NCI-H1417 treated with DMSO at 0.1 percent for 48 hours (cell line): Measurements from ENCODE around the gene PPP3CA.

Experiments
- DNase-seq: peaks from one replicate; lab custom pipeline; 2025; lab: John Stamatoyannopoulos, UW

Gene PPP3CA

DNA sequence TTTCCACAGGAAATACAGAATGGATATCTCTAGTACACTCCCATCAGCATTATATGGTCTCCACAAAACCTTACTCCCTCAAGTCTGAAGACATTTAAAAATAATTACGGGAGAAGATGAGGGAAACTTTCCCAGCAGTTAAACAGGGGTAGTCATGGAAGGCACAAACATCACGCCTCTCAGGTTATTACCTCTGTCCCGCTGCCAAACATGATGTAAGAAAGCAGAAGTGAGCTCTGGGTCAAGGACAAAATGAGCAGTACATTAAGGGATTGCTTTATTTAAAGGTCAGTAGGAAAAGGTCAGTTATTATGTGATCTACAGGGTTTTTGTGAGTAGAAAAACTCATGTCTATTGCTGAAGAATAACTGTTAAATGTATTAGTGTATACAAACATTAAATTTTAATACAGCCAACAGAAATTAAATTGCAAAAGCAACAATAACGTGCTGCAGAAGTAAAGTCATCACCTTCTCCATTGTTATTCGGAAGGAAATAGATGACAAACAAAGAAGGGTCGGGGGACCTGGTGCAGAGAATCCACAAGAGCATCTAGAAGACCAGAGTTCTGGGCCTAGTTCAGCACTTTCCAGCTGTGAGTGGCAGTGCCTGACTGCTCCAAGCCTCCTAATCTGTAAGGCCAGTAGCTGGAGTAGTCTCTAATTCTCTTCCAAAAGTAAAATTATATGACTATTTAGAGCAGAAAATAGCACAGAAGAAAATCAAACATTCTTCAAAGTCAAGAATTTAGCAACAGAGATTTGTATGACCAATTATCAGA lies 171.2 kb downstream of the PPP3CA start:
- DNase-seq, result no peak

DNA sequence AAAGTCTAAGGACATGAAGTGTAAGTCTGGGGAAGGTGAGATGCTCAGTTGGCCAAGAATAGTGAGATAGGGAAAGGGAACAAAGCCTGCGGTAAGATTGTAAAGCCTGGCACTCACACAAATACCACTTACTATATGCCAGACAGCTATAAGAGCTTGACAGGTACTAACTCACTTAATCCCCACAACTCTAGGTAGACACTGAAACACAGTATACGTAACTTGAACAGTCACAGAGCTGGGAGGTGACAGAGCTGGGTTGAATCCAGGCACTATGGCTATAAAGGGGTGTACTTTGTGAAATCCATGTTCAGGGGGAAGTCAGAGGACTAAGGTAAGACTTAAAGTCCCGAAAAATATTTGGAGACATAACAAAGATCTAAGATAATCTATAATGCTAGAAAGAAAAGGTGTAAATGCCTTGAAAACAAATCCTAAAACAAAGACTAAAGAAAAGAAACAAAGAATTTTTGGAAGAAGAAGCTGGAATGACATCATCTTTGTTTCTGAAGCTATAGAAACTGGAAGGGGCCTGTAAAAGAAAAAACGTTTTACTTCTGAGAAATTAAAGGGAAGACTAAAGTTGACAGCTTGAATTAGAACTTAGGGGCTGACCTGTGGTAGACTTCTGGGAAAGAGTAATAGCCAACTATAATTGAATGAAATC lies 172.5 kb downstream of the PPP3CA start:
- DNase-seq, result no peak

- no peak for DNase-seq
Observed at GRCh38 chr4:101172369-101172768, 175.0 kb downstream of the PPP3CA start.

GRCh38 chr4:101171747-101172146 lies 175.6 kb downstream of the PPP3CA start:
- no peak for DNase-seq

- peak; percentile 71 for DNase-seq
Observed at GRCh38 chr4:101169044-101170014, 178.0 kb downstream of the PPP3CA start.

DNA sequence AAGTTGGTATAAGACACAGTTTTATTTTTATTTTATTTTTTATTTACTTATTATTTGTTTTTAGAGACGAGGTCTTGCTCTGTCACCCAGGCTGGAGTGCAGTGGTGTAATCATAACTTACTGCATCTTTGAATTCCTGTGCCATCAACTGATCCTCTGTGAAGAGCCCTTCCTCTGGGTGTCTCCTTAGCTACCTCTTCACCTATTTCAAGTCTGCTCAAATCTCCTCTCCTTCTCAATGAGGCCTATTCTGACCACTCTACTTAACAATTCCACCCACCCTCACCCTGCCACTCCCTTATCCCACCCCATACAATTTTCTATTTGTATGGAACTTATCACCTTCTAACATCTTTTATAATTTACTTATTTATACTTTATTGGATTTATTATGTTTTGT lies 183.4 kb downstream of the PPP3CA start:
- DNase-seq, result no peak

DNA sequence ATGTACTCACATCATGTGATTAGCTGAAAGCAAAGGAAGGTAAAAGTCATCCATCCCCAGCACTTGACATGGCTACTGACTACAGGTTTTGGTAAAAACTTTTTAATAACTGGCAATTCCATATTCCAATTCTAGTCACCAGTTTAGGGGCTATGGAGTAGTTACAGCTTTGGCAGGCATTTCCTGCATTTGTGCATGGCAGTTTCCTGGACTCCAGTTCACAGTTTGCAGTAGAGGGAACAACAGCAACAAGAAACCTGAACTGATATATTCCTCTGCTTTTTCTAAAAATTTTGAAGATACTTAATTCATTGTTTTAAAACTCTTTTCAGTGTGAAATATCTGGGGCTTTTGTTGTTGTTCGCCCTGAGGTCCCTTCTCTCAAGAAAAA lies 184.3 kb downstream of the PPP3CA start:
- no peak for DNase-seq

GRCh38 chr4:101160792-101161592 lies 186.3 kb downstream of the PPP3CA start:
- no peak for DNase-seq

DNA sequence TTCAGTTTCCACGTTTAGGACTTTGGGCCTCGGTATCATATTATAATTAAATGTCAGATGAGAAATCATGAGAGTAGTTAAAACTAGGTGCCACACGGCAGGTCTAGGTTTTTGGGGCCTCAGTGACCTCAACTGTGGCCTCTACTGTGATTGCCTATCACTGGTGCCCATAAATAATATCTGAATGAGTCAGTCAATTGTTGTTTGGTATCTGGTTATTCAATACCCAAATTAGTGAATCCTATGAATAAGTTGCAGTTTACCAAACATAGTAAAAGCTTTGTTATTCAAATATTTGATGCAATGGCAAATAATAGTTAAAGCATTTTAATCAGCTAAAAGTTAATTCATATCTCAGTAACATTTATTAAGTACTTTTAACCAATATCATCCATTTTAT lies 188.8 kb downstream of the PPP3CA start:
- DNase-seq, result no peak

DNA sequence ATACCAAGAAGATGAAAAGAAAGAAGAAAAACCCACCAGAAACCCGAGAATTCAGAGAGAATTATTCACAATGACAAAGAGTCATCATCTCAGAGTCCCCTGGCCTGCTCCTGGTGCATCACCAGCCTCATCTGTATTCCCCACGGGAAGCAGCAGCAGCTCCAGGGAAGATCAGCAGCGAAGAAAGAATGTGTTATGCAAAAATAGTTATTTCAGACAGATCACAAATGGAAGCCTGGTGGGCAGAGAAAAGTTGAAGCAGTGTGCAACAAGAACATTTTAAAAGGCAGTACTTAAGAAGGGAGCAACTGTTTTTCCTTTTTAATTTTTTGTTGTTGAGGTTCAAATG lies 189.2 kb downstream of the PPP3CA start:
- DNase-seq, result no peak

- no peak for DNase-seq
Observed at GRCh38 chr4:101157415-101158133, 189.8 kb downstream of the PPP3CA start.

- no peak for DNase-seq
Observed at GRCh38 chr4:101156619-101157310, 190.6 kb downstream of the PPP3CA start.

DNA sequence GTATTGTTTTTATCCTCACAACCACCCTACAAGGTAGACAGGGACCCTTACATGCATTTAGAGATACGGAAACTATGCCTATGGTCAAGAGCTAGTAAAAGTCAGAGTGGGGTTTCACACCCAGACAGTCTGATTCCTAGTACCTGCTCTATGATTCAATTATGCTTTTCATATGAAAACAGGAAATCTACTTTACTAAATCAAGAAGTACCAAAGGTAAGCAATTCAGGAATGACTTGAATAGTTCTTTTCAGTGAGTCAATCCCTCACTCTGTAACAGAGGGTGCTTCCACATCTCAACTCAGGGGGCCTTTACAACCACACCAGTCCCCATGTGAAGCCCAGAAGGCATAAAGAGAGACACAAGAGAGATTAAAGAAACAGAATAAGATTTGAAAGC lies 191.4 kb downstream of the PPP3CA start:
- no peak for DNase-seq

DNA sequence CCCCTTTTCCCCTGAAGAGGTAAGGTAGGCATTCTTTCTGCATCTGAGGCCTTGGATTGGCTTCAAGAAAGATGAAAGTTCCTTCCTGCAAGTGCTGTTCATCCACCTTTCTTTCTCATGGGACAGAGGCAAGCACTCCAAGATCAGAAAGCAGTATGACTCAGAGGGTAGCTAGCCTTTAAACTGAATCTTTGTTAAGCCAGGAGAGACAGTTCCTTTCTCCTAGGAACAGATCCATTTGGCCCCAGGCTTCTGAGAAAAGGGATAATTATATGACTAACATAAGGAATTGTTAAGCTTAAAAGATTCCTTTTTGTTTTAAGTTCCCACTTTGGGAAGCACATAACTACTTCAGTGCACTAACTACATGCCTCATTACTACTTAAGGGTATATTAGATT lies 192.0 kb downstream of the PPP3CA start:
- DNase-seq, result no peak

GRCh38 chr4:101153653-101154052 lies 193.7 kb downstream of the PPP3CA start:
- DNase-seq, result no peak

DNA sequence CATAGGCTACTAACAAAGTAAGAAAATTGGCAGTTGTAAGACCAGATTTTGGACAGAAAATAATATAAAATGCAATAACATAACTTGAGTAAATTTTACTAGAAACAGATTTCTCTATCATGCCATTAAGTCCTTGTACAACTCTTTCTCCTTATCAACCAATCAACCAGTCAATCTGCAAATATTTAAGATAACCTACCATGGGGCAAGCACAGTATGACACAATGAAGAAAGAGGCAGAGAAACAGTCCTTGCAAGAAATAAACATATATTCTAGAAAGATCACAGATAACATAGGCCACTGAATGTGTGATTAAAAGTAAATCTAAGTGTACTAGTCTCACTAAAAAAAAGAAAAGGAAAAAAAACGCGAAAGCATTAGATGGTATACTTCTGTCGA lies 194.8 kb downstream of the PPP3CA start:
- no peak for DNase-seq

GRCh38 chr4:101148551-101148950 lies 198.8 kb downstream of the PPP3CA start:
- no peak for DNase-seq

DNA sequence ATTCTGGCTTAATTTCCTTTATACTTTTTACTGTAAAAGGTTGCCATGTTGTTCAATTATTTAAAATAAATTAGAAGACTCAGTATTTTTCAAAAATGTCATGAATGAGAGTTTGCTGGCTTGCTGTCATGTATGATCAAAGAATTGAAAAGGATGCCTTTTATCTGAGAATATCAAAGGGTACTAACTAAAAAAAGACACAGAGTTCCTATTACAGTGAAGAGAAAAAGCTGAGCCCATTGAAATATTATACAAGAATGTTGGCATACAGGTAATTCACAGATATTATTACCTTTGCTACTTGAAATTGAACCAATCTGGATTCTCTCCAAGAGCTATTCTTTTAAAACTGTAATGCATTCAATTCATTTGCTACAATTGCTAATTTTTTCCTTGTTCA lies 200.0 kb downstream of the PPP3CA start:
- no peak for DNase-seq

DNA sequence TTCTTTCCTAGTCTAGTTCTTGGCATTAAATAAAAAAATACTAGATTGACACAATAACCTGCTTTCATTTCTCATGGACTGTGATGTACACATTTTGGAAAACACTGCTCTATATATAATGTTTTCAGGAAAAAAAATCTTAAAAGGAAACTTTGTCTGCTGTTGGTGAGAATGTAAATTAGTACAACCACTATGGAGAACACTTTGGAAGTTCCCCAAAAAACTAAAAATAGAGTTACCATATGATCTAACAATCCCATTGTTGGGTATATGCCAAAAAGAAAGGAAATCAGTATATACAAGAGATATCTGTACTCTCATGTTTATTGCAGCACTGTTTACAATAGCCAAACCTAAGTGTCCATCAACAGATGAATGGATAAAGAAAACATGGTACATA lies 202.3 kb downstream of the PPP3CA start:
- DNase-seq, result no peak

DNA sequence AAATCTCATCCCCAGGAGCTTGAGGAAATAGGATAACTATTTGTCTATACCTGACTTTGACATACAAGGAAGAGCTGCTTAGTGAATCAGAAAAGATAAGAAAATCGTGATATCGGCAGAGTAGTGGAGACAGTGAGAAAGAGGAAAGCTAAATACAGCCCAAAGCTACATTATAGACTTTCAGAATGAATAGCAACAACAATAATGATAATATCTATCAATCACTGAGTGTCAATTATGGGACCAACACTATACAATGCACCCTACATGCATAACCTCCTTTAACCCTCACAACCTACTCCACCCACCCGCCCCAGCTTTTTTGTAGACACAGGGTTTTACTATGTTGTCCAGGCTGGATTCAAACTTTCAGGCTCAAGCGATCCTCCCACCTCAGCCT lies 205.1 kb downstream of the PPP3CA start:
- no peak for DNase-seq

GRCh38 chr4:101141855-101142254 lies 205.5 kb downstream of the PPP3CA start:
- DNase-seq, result no peak
